T-helper 2 cell treated with Interferon-gamma antibody and Interleukin-4, amounts not matched to agents 5 μg/mL and 100 μg/mL, for 36 hours (primary cell): Measurements from ENCODE around the gene SENP1.
"Not testable (repeated sequence)": the region's sequence is repeated elsewhere in the genome, so short reads cannot be mapped to it uniquely, and the experiment has no call there.

Experiments used
- DNase-seq: peaks from one replicate; pipeline ENCODE4 v3.0.0; 2021; ENCODE audit warnings: low spot score
- H3K27ac Mint-ChIP-seq: one replicate; pipeline ENCODE4 v1.8.0; 2021; ENCODE audit warnings: mild to moderate bottlenecking, mixed read lengths
- H3K27me3 Mint-ChIP-seq: one replicate; pipeline ENCODE4 v1.8.0; 2021; ENCODE audit warnings: low read depth, mixed read lengths
- H3K36me3 Mint-ChIP-seq: one replicate; pipeline ENCODE4 v1.8.0; 2021; ENCODE audit warnings: low read depth, mixed read lengths
- H3K4me1 Mint-ChIP-seq: one replicate; pipeline ENCODE4 v1.8.0; 2021; ENCODE audit warnings: low read depth, mixed read lengths
- H3K4me3 Mint-ChIP-seq: one replicate; pipeline ENCODE4 v1.8.0; 2022; ENCODE audit warnings: mild to moderate bottlenecking, moderate library complexity, mixed read lengths
- H3K9me3 Mint-ChIP-seq: one replicate; pipeline ENCODE4 v1.8.0; 2021; ENCODE audit warnings: mixed read lengths

Gene SENP1

GRCh38 chr12:48105867-48106680 lies at the start of gene SENP1:
SENP1 (minus strand) TSS chr12:48106079; CDS start chr12:48101472, 4,607 bp downstream.
- Mint-ChIP-seq H3K9me3 (no peaks in the 10 kb centered on the region), H3K27me3 (peaks cover 4% of the 10 kb centered on the region), H3K4me1 (peaks cover 34% of the 10 kb centered on the region), H3K27ac (peak within 1 kb of the TSS; percentile 95), H3K36me3 (peaks cover 4% of the 10 kb centered on the region), H3K4me3 (peak within 1 kb of the TSS; percentile 96)
- peak; percentile 88 for DNase-seq

- Mint-ChIP-seq H3K4me1 (peaks cover 16% of the 10 kb centered on the region), H3K27me3 (no peaks in the 10 kb centered on the region), H3K9me3 (no peaks in the 10 kb centered on the region), H3K27ac (no peak overlapping the region), H3K36me3 (peaks cover 42% of the 10 kb centered on the region), H3K4me3 (no peak overlapping the region)
- DNase-seq = no peak
Observed at GRCh38 chr12:48151103-48151771, 45.4 kb upstream of the SENP1 start.

- H3K27me3 Mint-ChIP-seq = no peaks in the 10 kb centered on the region
- H3K27ac Mint-ChIP-seq = no peak overlapping the region
- no peak overlapping the region for H3K4me3 Mint-ChIP-seq
- H3K36me3 Mint-ChIP-seq = peaks cover 45% of the 10 kb centered on the region
- no peak for DNase-seq
- no peaks in the 10 kb centered on the region for H3K9me3 Mint-ChIP-seq
- H3K4me1 Mint-ChIP-seq = peaks cover 6% of the 10 kb centered on the region
Observed at GRCh38 chr12:48145981-48146380, 40.1 kb upstream of the SENP1 start.

- Mint-ChIP-seq H3K4me1 (peaks cover under 1% of the 10 kb centered on the region), H3K36me3 (peaks cover 27% of the 10 kb centered on the region)
Observed at GRCh38 chr12:48143898-48144297, 38.0 kb upstream of the SENP1 start.

GRCh38 chr12:48142818-48143674 lies 37.2 kb upstream of the SENP1 start:
- Mint-ChIP-seq H3K4me1 (no peaks in the 10 kb centered on the region), H3K9me3 (no peaks in the 10 kb centered on the region), H3K27me3 (no peaks in the 10 kb centered on the region), H3K27ac (no peak overlapping the region), H3K4me3 (no peak overlapping the region), H3K36me3 (peaks cover 23% of the 10 kb centered on the region)
- DNase-seq = no peak

More at GRCh38 chr12:48143898-48144297, 38.0 kb upstream of the SENP1 start:
- Mint-ChIP-seq H3K4me3 (no peak overlapping the region), H3K27ac (no peak overlapping the region), H3K27me3 (no peaks in the 10 kb centered on the region), H3K9me3 (no peaks in the 10 kb centered on the region)
- no peak for DNase-seq

GRCh38 chr12:48135027-48135426 lies 29.1 kb upstream of the SENP1 start:
- H3K4me3 Mint-ChIP-seq = no peak overlapping the region
- no peaks in the 10 kb centered on the region for H3K27me3 Mint-ChIP-seq
- no peaks in the 10 kb centered on the region for H3K4me1 Mint-ChIP-seq
- no peak overlapping the region for H3K27ac Mint-ChIP-seq
- no peak for DNase-seq
- H3K36me3 Mint-ChIP-seq = peaks cover 2% of the 10 kb centered on the region
- H3K9me3 Mint-ChIP-seq = no peaks in the 10 kb centered on the region

- no peak for DNase-seq
- H3K4me3 Mint-ChIP-seq = no peak overlapping the region
- no peaks in the 10 kb centered on the region for H3K27me3 Mint-ChIP-seq
- H3K36me3 Mint-ChIP-seq = peaks cover 2% of the 10 kb centered on the region
- H3K4me1 Mint-ChIP-seq = no peaks in the 10 kb centered on the region
- no peaks in the 10 kb centered on the region for H3K9me3 Mint-ChIP-seq
- no peak overlapping the region for H3K27ac Mint-ChIP-seq
Observed at GRCh38 chr12:48132826-48133225, 26.9 kb upstream of the SENP1 start.

- H3K27me3 Mint-ChIP-seq = no peaks in the 10 kb centered on the region
- H3K4me1 Mint-ChIP-seq = no peaks in the 10 kb centered on the region
- H3K4me3 Mint-ChIP-seq = no peak overlapping the region
- peaks cover 2% of the 10 kb centered on the region for H3K36me3 Mint-ChIP-seq
- H3K27ac Mint-ChIP-seq = no peak overlapping the region
- no peaks in the 10 kb centered on the region for H3K9me3 Mint-ChIP-seq
- no peak for DNase-seq
Observed at GRCh38 chr12:48131517-48131916, 25.6 kb upstream of the SENP1 start.

- Mint-ChIP-seq H3K27ac (no peak overlapping the region), H3K9me3 (no peaks in the 10 kb centered on the region), H3K4me1 (no peaks in the 10 kb centered on the region), H3K36me3 (peaks cover 4% of the 10 kb centered on the region), H3K4me3 (no peak overlapping the region), H3K27me3 (no peaks in the 10 kb centered on the region)
- no peak for DNase-seq
Observed at GRCh38 chr12:48129376-48129775, 23.5 kb upstream of the SENP1 start.

GRCh38 chr12:48128800-48129199 lies 22.9 kb upstream of the SENP1 start:
- Mint-ChIP-seq H3K4me1 (no peaks in the 10 kb centered on the region), H3K36me3 (peaks cover 4% of the 10 kb centered on the region), H3K27ac (no peak overlapping the region), H3K4me3 (no peak overlapping the region), H3K27me3 (no peaks in the 10 kb centered on the region), H3K9me3 (no peaks in the 10 kb centered on the region)
- DNase-seq = no peak

- H3K36me3 Mint-ChIP-seq = peaks cover 3% of the 10 kb centered on the region
- H3K4me1 Mint-ChIP-seq = no peaks in the 10 kb centered on the region
- H3K9me3 Mint-ChIP-seq = no peaks in the 10 kb centered on the region
- H3K4me3 Mint-ChIP-seq = no peak overlapping the region
- no peaks in the 10 kb centered on the region for H3K27me3 Mint-ChIP-seq
- no peak for DNase-seq
- H3K27ac Mint-ChIP-seq = no peak overlapping the region
Observed at GRCh38 chr12:48126953-48127630, 21.2 kb upstream of the SENP1 start.

GRCh38 chr12:48125985-48126384 lies 20.1 kb upstream of the SENP1 start:
- Mint-ChIP-seq H3K27me3 (no peaks in the 10 kb centered on the region), H3K9me3 (no peaks in the 10 kb centered on the region), H3K36me3 (peaks cover 3% of the 10 kb centered on the region), H3K4me1 (peaks cover 1% of the 10 kb centered on the region), H3K4me3 (no peak overlapping the region), H3K27ac (no peak overlapping the region)
- no peak for DNase-seq

GRCh38 chr12:48125542-48125941 lies 19.7 kb upstream of the SENP1 start:
- not testable (repeated sequence) for H3K4me3 Mint-ChIP-seq, H3K27me3 Mint-ChIP-seq, H3K36me3 Mint-ChIP-seq, H3K27ac Mint-ChIP-seq, DNase-seq, H3K4me1 Mint-ChIP-seq, H3K9me3 Mint-ChIP-seq
